HG03103 (cell line): Measurements from ENCODE around the gene ARSJ.
"Not testable (repeated sequence)": the region's sequence is repeated elsewhere in the genome, so short reads cannot be mapped to it uniquely, and the experiment has no call there.

Experiments used
- ATAC-seq: cut with Tn5 transposase; IDR thresholded peaks from one replicate; pipeline ENCODE4 v1.9.1; 2021; ENCODE audit warnings: low read depth; ENCODE audit not compliant: unreplicated experiment

Gene ARSJ

DNA sequence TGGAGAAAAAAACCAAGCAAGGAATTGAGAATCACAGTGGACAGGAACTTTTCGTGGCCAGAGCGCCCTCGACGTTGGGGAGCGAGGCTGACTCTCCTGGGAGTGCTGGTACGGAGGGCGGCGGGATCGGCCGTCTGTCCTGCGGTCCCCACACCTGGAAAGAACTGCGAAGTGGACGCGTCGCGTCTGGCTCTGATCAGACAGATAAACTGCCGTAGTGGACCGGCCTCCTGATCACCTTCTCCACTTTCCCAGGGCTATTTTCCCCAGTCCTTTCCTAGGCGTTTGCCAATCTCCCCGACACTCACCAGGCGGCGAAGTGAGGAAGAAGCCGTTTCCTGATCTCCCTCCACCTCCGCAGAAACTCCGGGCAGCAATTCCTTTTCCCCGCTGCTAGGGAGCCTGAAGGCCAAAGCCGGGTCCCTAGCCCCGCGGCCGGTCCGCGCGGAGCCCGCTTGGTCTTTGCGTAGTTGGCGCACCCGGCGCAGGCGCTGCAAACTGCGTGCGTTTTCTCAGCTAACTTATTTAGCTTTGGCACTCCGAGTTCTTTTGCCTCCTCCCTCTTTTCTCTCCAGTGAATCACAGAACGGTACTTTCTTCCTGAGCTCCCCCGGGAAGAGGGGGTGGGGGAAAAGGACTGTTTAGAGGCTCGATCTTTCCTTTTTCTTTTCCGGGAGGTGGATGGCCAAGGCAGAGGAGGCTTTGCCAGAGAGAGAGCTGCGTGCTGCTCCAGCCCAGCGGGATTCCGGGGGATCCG lies at the start of gene ARSJ:
Gene ARSJ (minus strand): TSS at position 500 of the 757 bp plus-strand sequence. CDS start 813 bp downstream, outside the sequence.
- ATAC-seq: no peak

DNA sequence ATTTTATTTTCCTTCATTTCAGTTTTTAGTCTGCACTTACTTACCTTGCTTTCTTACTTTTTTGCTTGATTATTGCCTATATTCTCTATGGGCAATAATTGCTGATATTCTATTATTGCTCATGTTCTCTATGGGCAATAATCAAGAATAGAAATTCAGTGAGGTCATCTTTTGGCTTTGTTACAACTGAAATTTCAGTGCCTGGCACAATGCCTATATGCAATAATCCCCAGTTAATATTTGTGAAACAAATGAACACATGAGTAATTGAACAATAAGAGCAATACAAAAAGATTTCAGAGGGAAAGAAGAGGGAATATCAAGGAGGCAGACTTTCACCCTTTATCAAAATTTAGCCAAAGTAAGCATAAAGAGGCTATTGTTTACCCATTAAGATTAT lies 48.6 kb upstream of the ARSJ start:
- ATAC-seq: no peak

DNA sequence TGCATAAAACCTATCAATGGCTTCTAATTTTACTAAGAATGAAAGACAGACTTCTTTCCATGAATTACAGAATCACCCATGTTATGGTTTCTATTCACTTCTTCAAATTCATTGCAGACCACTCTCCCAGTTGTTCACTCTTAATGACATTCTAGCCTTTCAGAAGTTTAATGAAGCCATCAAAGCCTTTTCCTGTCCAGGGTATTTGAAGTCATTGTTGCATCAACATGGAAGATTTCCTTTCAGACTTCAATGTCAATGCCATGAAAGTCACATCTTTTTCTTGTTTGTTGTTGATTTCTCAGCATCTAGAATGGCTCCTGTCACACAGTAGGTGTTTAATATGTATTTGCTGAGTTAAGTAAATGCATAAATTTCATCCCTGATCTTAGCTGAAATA lies 48.1 kb upstream of the ARSJ start:
- ATAC-seq: no peak

DNA sequence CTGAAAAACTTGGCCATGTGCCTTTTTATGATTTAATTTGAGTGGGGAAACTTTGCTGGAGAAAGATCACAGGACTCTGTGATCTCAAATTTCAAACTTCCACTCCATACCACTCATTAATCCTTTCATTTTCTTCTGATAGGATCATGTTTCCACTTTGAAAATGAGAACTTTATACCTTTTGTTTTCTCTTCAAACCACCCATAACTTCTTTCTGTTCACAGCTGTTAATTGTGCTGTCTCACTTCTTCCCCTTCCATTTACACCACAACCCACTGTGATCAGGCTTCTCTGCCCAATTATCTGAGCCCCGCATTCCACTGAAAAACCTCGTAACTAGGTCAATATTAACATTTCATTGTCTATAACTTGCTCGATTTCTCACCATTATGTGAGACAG lies 47.0 kb upstream of the ARSJ start:
- no peak for ATAC-seq

DNA sequence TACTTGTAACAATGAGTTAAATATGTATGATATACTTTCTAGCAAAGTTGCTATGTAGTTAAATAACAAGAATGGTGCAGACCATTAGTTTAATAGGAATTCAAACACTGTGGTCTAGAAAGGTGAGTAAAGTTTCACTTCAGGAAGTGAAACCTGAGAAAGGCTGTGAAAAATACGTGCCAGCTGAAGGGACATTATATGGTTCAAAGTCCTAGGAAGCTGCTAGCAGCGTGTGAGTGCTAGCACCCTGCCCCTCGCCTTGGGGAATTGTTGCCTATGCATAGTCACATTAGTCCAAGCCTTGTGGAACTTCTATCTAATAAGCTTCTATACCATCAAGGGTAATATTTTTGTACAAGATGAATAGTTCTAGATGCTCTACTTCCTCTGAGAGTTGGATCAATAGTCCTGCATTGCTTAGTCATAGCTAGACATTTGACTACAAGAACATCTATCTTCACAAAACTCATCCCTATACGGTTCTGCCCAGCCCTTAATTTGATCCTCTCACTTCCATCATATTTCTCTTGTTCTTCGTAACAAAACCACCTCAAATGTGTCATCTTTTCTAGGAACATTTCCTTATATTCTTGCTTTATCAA lies 45.8 kb upstream of the ARSJ start:
- peak; percentile 71 for ATAC-seq

DNA sequence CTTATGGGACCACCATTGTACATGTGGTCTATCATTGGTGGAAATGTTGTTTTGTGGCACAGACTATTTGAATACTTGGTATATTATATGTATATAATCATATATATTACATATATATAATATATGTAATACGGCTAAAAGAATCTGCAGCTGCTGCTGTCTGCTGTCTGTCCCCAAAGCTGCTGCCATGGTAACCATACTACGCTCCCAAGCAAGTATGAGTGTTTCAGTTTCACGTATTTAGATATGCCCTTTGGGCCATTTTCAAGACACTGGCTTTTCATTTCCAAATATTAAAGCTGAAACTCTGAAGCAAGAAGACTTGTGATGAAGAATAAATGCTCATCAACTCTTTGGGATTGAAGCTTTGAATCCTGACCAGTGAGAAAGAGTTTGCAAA lies 42.0 kb upstream of the ARSJ start:
- no peak for ATAC-seq

DNA sequence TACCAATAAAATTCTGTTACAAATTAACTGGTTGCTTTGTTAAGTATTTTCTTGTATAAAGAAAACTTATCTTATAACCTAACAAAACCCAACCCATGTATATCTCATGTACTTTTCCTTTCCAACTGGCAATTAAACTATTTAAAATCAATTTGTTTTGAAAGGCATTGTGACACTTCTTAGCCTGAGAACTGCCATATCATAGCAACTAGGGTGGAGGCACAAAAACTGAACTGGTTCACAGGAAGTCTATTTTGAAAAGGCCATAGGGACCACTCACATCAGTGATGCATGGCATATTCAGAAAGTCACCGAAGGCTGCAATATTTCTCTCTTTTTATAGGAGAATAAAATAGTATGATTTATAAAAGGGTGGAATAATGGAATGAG lies 40.5 kb upstream of the ARSJ start:
- no peak for ATAC-seq

DNA sequence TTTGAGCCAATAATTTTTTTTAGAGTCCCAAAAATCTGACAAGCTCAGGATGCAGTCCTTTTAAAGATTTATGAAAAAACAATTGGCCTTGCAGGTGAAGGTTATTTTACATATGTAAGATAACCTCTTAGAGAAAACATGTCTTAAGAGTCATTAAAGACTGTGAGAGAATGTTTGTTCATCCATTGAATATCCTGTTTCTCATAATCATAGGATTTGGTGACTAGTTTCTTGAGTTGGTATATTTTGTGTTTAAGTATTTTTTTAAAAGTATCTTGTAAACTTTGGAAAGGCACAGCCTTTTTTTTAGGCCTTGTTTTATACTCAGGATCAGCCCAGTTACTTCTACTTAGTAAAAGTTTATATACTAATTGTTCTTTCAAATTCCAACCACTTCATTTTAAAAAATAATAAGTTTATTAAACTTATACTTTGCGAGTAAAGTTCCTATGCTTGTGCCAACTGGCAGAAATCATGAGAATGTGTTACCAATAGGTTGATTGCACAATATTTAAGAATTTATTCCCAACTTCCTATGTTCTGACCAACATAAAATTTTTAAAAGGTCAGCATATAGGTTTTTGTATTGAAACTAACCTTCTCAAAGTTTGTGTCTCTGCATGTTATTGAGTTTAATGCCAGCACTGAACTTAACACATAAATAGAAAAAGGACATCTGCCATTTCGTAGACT lies 40.0 kb upstream of the ARSJ start:
- ATAC-seq: no peak

DNA sequence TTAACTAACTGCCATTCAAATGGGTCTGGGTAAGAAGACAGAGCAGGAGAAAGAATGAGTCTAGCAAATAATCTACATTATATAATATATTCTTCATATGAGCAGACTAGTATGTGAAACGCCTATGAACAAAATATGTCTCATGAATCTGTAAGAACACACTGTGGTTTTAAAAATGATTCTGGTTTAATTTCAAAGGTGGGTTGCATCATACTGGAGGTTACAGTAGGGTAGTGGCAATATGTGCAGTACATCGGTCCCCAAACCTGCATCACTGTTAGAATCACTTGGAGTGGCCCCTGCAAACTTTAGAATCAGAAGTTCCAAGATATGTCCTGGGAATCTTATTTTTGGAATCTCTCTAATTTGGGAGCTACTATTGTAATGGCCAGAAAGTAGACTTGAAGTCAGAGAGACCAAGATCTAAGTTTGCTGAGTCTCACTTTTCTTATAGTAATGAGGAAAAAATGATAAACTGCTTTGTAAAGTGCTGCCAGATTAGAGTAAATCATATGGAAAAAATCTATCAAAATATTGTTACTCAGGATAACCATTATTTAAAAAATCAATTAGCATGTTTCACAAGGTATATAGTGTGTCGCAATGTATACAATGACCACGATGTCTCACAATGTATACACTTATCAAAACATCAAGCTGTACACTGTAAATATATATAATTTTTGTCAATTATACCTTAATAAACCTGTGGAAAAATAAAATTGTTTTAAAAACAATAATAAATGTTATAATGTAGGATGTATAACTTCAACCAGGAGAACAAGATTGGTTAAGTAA lies 37.9 kb upstream of the ARSJ start:
- no peak for ATAC-seq

DNA sequence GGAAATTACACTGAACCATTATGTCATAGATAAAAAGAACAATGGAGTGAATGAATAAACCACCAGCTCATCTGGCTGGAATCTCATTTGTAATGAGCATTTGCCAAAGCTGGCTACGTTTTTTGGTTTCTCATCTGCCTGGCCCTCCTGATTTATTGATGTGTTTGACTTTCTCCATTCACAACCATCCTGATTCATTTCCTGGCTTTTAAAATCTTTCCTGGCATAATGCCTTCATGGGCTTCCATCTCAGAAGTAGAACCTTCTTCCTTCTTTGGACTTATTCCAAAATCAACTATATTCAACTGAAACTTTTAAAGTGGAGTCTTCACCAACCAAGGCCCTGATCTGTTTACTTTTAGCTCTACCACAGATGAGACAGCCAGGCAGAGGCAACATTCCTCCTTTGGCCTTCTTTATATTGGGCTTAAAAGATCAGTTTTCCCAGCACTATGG lies 36.0 kb upstream of the ARSJ start:
- no peak for ATAC-seq

DNA sequence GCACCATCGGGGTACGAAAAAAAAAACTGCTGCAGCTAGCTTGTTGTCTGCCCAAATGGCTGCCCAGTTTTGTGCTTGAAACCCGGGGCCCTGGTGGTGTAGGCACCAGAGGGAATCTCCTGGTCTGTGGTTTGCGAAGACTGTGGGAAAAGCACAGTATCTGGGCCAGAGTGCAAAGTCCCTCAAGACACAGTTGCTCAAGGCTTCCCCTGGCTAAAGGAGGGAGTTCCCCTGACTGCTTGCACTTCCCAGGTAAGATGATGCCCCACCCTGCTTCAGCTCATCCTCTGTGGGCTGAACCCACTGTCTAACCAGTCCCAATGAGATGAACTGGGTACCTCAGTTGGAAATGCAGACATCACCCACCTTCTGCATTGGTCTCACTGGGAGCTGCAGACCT lies 33.8 kb upstream of the ARSJ start:
- not testable (repeated sequence) for ATAC-seq

DNA sequence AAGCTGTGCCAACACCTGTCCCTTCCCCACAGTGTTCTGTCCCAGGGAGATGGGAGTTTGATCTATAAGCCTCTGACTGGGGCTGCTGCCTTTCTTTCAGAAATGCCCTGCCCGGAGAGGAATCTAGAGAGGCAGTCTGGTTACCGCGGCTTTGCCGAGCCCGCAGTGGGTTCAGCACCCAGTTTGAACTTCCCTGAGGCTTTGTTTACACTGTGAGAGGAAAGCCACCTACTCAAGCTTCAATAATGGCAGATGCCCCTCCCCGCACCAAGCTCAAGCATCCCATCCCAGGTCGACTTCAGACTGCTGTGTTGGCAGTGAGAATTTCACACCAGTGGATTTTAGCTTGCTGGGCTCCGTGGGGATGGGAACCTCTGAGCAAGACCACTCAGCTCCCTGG lies 33.3 kb upstream of the ARSJ start:
- no peak for ATAC-seq

DNA sequence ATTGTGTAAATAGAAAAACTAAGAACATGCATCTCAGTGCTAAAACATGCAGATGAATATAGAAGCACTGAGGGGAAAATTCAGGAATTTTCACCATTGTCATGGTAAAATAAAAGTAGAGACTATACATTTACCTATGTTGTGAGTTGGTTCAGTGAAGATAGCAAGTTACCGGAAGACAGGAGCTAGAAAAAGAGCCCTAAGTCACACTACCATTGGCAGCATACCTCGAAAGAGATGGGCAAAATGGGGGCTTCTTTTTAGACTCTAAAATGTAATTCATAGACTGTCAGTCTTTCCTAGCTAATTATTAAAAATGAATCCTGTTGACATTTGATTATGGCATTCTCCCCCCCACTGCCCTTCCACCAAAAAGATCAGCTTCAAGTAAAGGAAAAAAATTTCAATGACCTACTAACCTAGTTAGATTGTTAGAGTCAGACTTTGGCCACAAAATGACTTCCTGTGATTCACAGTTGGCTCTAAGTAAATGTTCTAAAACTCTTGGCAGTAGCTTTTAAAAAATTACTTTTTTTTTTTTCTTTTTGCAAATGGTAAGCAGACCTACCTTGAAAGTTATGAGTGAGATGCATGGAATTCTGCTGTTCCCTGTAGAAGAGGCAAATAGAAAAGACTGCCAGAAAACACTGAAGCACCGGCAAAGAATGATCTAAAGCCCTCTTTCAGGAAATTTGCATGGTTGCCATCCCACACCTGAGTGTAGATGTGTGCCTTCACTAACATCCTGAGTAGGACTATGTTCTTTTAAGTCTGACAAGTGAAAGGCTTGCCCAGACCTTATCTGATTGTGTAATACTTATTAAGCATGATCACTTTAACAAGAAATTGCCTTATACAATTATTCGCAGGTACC lies 26.4 kb upstream of the ARSJ start:
- ATAC-seq: no peak

DNA sequence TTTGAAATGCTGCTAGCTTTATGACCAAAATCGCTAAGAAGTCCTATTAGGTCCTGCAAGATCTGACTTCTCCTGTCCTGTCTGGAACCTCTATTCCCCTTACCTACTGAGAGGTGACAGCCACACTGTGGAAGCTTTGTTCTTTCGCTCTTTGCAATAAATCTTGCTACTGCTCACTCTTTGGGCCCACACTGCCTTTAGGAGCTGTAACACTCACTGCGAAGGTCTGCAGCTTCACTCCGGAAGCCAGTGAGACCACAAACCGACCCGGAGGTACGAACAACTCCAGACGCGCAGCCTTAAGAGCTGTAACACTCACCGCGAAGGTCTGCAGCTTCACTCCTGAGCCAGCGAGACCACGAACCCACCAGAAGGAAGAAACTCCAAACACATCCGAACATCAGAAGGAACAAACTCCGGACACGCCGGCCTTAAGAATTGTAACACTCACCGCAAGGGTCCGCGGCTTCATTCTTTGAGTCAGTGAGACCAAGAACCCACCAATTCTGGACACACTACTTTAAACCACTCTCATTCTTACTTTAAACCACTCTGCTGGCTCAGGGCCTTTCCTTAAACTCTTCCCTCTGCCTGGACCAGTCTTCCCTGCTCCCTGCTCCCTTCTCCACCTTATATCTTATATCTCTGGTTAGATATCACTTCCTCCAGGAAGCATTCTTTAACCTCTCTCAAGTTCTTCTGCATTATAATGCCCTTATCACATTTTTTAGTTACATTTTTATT lies 25.2 kb upstream of the ARSJ start:
- ATAC-seq: not testable (repeated sequence)

DNA sequence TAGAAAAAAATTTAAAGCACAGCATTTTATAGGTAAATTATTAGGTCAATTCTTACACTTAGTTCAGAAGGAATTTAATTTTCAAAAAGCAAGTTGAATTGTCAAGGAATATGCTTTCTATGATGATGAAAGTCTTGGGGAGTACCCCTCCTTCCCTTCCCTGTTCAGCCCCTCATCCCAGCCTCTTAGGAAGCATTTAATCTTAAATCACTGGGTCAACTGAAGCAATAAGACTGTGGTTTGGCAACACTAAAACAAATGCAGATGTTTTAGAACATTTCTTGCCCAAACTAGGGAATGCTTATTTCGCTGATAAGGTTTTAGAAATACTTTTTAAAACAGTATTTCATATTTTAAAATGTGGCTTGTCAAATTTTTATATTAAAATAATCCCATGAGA lies 19.1 kb upstream of the ARSJ start:
- ATAC-seq: no peak

DNA sequence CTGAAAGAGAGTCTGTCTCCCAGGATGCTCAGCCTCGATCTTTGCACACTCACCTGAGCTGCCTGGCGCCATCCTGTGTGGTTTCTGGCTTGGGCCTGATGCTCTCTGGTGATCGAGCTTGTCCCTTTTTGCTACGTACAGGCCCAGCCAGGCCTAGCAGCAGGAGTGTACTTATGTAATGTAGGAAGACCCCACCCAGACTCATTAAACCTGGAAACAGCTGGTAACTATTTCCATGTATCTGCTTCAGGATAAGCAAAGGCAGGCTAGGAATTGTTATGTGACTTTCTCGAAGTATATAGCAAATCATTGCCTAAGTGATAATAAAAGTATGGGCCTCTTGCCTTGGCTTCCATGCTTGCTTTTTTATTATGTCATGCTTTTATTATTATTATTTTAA lies 18.6 kb upstream of the ARSJ start:
- ATAC-seq: no peak

DNA sequence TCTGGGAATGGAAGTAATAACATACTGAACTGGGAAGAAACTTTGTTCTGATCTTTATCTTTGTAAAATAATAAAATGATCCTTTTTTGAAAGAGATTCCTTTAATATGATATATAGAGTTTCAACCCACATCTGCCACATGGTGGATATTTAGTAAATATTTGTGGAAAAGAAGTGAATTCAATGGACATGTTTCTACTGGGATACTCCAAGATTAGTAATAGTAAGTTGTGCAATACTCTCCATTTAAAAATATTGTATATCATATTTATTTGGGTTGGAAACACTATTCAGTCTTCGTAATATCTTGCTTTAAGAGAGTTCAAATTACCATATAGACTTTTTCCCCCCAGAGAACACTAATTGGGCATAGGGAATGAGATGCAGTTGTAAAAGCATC lies 17.8 kb upstream of the ARSJ start:
- ATAC-seq: no peak

DNA sequence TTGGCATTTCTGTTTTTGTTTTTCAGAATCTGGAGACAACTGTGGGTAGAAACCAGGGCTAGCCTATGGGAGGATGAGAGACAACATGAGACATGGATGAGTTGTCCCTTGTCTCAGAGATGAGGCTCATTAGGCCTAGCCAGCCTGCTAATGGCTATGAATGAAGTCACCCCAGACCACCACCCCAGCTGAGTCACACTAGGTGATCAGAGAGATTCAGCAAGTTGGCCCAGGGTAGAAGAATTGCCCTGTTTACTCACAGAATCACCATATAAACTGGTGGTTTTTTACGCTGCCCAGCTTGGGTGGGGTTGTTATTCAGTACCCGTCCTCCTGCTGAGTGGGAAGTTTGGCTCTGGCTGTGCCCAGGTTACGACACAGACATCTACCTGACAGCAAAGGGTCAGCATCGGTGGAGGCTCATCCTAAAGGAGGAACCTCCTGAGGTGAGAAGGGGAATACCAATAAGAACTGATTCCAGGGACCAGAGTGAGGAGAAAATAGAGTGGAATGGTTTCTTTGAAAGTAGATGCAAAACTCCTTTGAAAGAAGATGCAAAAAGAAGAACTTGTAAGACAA lies 17.2 kb upstream of the ARSJ start:
- ATAC-seq: no peak

DNA sequence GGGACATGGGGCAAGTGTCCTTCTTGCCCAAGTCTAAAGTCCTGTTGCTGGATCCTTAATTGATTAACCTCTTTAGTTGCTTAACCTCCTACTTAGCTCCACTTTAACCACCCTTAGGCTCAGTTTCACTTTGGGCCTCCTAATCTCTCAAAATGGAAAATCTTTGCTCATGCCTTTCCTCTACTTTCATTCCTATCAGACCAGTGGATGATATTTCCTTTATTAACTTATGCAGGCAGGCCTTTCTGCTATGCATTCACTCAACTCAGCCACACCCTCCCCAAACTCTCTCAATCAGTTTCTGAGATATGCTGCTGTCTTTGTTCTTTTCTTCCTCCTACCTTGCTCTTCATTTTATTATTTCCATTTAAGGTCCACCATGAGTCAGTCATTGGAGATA lies 14.4 kb upstream of the ARSJ start:
- ATAC-seq: no peak
